Mucosa of rectum (tissue), 2 donors: ENCODE results near the gene INPP5E.

Experiments used
- H3K27ac ChIP-seq, 2 donors: one replicate each; pipeline ENCODE4 v1.7.0; 2013; ENCODE audit warnings: inconsistent platforms in 2 of 2, low read depth in 2 of 2, low read length in 2 of 2
- H3K27me3 ChIP-seq, 2 donors: one replicate each; pipeline ENCODE4 v1.7.0; 2013; ENCODE audit warnings: low read length in 2 of 2; ENCODE audit not compliant: control insufficient read depth in 2 of 2, insufficient read depth in 2 of 2
- H3K36me3 ChIP-seq, 2 donors: one replicate each; pipeline ENCODE4 v1.7.0; 2013; ENCODE audit warnings: low read length in 2 of 2; ENCODE audit not compliant: control insufficient read depth in 2 of 2, insufficient read depth in 2 of 2
- H3K4me1 ChIP-seq, 2 donors: one replicate each; pipeline ENCODE4 v1.7.0; 2013; ENCODE audit warnings: low read length in 2 of 2, mild to moderate bottlenecking in 1 of 2; ENCODE audit not compliant: control insufficient read depth in 2 of 2, insufficient read depth in 2 of 2
- H3K4me3 ChIP-seq, 2 donors: one replicate each; pipeline ENCODE4 v1.7.0; 2013; ENCODE audit warnings: low read length in 2 of 2
- H3K9ac ChIP-seq, 2 donors: one replicate each; pipeline ENCODE4 v1.7.0; 2013; ENCODE audit warnings: low read length in 2 of 2, low read depth in 1 of 2, mild to moderate bottlenecking in 1 of 2
- H3K9me3 ChIP-seq, 2 donors: one replicate each; pipeline ENCODE4 v1.7.0; 2013; ENCODE audit warnings: low read length in 2 of 2; ENCODE audit not compliant: control insufficient read depth in 2 of 2
- donor health status: healthy.
- donor health status: Normal muscosa, but diverticular disease.

The INPP5E gene

GRCh38 chr9:136395345-136396218, 44.1 kb downstream of the INPP5E start:
- H3K9ac ChIP-seq, result no peak overlapping the region
- H3K27ac ChIP-seq, result no peak overlapping the region
- peaks cover 32 to 49% of the 10 kb centered on the region in 2 donors for H3K36me3 ChIP-seq
- no peaks in the 10 kb centered on the region for H3K27me3 ChIP-seq
- H3K4me1 ChIP-seq, result peaks cover 18 to 22% of the 10 kb centered on the region in 2 donors
- H3K9me3 ChIP-seq, result no peaks in the 10 kb centered on the region
- no peak overlapping the region for H3K4me3 ChIP-seq

GRCh38 chr9:136395020-136395340, 44.7 kb downstream of the INPP5E start:
- Histone ChIP-seq H3K36me3 (peaks cover 34 to 51% of the 10 kb centered on the region in 2 donors), H3K9ac (no peak overlapping the region), H3K27me3 (no peaks in the 10 kb centered on the region), H3K9me3 (no peaks in the 10 kb centered on the region), H3K4me1 (peaks cover 14 to 18% of the 10 kb centered on the region in 2 donors), H3K27ac (no peak overlapping the region), H3K4me3 (no peak overlapping the region)

GRCh38 chr9:136394312-136395019, 45.2 kb downstream of the INPP5E start:
- H3K36me3 ChIP-seq, result peaks cover 35 to 53% of the 10 kb centered on the region in 2 donors
- H3K4me1 ChIP-seq, result peaks cover 14 to 17% of the 10 kb centered on the region in 2 donors
- H3K9ac ChIP-seq, result no peak overlapping the region
- H3K4me3 ChIP-seq, result no peak overlapping the region
- no peaks in the 10 kb centered on the region for H3K9me3 ChIP-seq
- no peaks in the 10 kb centered on the region for H3K27me3 ChIP-seq
- H3K27ac ChIP-seq, result no peak overlapping the region

GRCh38 chr9:136393531-136393930, 46.1 kb downstream of the INPP5E start:
- Histone ChIP-seq H3K27me3 (no peaks in the 10 kb centered on the region), H3K9ac (no peak overlapping the region), H3K27ac (no peak overlapping the region), H3K4me1 (peaks cover 6 to 7% of the 10 kb centered on the region in 2 donors), H3K36me3 (peaks cover 41 to 57% of the 10 kb centered on the region in 2 donors), H3K9me3 (no peaks in the 10 kb centered on the region), H3K4me3 (no peak overlapping the region)

GRCh38 chr9:136392538-136393449, 46.9 kb downstream of the INPP5E start:
- Histone ChIP-seq H3K4me1 (peaks cover 6 to 7% of the 10 kb centered on the region in 2 donors), H3K9ac (no peak overlapping the region), H3K4me3 (no peak overlapping the region), H3K27ac (no peak overlapping the region), H3K27me3 (no peaks in the 10 kb centered on the region), H3K36me3 (peaks cover 45 to 63% of the 10 kb centered on the region in 2 donors), H3K9me3 (no peaks in the 10 kb centered on the region)

GRCh38 chr9:136391737-136392537, 47.7 kb downstream of the INPP5E start:
- no peak overlapping the region for H3K27ac ChIP-seq
- H3K4me3 ChIP-seq, result no peak overlapping the region
- H3K36me3 ChIP-seq, result peaks cover 50 to 68% of the 10 kb centered on the region in 2 donors

GRCh38 chr9:136389396-136389795, 50.2 kb downstream of the INPP5E start:
- Histone ChIP-seq H3K9ac (no peak overlapping the region), H3K27ac (no peak overlapping the region), H3K36me3 (peaks cover 50% of the 10 kb centered on the region in 2 donors), H3K4me1 (no peaks in the 10 kb centered on the region), H3K27me3 (no peaks in the 10 kb centered on the region), H3K9me3 (no peaks in the 10 kb centered on the region), H3K4me3 (no peak overlapping the region)

More at GRCh38 chr9:136391737-136392537, 47.7 kb downstream of the INPP5E start:
- no peaks in the 10 kb centered on the region for H3K27me3 ChIP-seq
- no peaks in the 10 kb centered on the region for H3K9me3 ChIP-seq
- H3K9ac ChIP-seq, result no peak overlapping the region
- peaks cover 6 to 7% of the 10 kb centered on the region in 2 donors for H3K4me1 ChIP-seq

GRCh38 chr9:136387217-136387616, 52.4 kb downstream of the INPP5E start:
- Histone ChIP-seq H3K27me3 (no peaks in the 10 kb centered on the region), H3K4me3 (no peak overlapping the region), H3K9ac (no peak overlapping the region), H3K9me3 (no peaks in the 10 kb centered on the region), H3K27ac (no peak overlapping the region), H3K4me1 (no peaks in the 10 kb centered on the region), H3K36me3 (peaks cover 39 to 44% of the 10 kb centered on the region in 2 donors)

GRCh38 chr9:136386018-136386417, 53.6 kb downstream of the INPP5E start:
- H3K27ac ChIP-seq, result no peak overlapping the region
- H3K9me3 ChIP-seq, result no peaks in the 10 kb centered on the region
- H3K27me3 ChIP-seq, result no peaks in the 10 kb centered on the region
- H3K4me1 ChIP-seq, result no peaks in the 10 kb centered on the region
- H3K4me3 ChIP-seq, result no peak overlapping the region
- peaks cover 39% of the 10 kb centered on the region in 2 donors for H3K36me3 ChIP-seq
- H3K9ac ChIP-seq, result no peak overlapping the region
